GM18507 (cell line): ENCODE results near the gene UNC5A.

Source experiments
- DNase-seq: peaks from one replicate; pipeline ENCODE4 v3.0.0; 2011; ENCODE audit warnings: low read depth; ENCODE audit not compliant: insufficient read length; ENCODE audit errors: extremely low spot score
- FAIRE-seq: peaks from 2 replicates; lab custom pipeline; 2011; peaks lifted over from hg19 to GRCh38; lab: Jason Lieb, UNC

The UNC5A gene

DNA sequence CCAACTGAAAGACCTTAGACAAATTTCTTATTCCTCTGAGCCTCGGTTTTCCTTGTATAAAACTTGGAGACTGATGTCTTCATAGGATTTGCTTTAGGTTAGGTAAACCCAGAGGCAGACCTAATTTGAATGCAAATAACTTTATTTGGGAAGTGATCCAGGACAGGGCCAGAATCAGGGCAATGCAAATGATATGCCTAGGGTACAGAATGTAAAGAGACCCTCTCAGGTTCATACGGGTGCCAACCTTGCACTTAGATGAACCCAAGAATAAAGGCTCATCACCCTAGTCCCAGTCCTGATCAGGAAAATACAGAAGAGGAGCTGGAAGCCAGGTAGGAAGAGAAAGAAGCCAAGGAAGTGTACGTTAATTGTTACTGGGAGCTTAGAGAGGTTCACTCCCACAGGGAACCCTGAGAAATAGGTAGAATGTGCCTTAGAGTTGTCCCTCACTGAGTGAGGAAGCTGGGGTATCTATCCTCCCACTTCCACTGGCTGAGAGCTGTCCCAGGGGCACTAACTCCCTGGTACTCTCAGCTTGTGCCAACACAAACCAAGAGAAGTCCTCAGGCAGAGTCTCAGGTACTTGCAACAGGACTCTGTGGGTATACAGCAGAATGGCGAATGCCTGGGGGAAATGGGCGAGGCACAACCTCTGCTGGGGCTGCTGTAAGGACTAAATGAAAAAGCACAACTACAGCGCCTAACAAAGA lies 91.9 kb downstream of the UNC5A start:
- FAIRE-seq (no peak), DNase-seq (no peak)

DNA sequence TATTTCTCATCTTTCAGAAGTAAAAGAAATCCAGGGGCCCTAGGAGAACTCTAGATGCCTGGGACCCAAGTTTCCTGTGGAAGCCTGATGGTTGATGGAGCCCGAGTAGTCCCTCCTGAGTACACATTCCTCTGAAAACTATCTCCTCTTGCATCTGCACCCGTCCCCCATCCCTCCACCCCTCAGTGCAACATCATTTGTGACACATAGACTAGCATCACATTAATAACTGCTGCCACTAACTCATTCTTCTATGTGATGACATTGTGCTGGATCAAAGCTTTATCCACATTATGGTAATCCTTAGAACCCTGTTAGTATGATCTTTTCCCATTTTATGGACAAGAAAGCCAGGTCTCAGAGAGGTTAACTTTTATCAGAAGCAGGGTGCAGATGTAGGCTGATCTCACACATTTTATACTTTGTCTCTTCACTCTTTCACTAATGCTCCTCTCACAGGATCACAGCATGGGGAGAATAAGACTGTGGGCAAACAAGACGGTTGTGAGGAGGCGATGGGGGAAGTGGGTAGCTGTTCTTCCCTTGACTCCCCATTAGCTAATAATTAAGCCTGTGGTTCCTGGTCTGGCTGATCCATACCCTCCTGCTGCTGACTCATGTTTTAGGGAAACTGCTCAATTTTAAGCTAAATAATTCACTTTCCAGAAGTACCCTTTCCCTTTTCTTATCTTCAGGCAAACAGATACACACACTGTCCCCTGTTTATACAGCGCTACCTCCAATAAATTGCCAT lies 92.7 kb downstream of the UNC5A start:
- peak; percentile 5 for FAIRE-seq
- no peak for DNase-seq

DNA sequence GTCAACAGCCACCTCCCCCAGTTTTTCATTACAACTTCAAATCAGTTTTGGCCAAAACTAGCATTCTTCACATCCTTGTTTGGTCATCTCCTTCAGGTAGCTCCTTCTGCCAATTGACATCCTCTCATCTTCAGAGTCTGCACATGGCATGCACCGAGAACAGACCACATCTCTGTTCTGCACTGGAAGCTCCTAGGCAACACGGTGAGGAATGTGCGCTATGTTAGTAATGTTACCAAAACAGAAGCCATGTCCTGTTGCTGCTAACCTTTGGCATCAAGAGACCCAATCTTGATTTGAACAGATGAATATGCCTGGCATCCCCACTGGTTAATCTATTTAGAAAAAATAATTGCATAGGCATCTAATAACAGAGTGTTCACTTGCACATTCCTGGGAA lies 93.9 kb downstream of the UNC5A start:
- no peak for FAIRE-seq

DNA sequence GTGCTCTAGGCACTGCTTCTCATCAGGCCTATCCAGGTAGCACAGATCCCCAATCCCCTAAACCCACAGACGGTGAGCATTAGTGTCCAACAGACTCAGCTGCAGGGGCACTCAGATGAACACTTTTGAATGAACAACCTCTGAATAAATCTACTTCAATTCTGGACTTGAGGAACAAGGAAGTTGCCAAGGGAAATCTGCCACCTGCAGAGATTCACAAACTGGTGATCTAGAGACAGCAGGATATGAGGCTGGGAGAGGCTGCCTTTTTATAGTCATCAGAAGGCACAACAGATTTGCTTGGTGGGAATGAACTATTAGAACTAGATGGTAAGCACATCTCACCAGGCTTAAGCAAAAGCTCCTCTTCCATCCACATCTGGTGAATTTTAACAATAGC lies 95.8 kb downstream of the UNC5A start:
- DNase-seq (no peak), FAIRE-seq (no peak)

More for the DNA sequence above, 93.9 kb downstream of the UNC5A start:
- DNase-seq = no peak

DNA sequence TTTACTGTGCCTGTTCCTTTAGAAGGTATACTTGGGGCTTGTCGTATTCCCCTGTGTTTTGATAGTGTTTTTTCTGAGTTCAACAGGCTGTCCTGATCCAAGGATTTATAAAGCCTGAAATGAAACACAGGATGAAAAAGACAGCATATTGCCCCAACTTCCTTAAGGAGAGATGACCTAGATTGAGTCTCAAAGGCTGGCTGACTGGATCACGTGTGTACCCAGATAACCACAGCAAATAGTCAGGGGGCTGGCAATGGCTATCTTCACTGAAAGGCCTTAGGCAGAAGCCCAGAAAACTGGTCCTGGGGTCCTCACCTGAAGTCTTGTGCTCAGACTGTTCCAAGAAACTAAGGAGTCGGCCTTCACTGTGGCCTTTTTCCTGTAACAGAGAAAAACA lies 96.4 kb downstream of the UNC5A start:
- DNase-seq = no peak

DNA sequence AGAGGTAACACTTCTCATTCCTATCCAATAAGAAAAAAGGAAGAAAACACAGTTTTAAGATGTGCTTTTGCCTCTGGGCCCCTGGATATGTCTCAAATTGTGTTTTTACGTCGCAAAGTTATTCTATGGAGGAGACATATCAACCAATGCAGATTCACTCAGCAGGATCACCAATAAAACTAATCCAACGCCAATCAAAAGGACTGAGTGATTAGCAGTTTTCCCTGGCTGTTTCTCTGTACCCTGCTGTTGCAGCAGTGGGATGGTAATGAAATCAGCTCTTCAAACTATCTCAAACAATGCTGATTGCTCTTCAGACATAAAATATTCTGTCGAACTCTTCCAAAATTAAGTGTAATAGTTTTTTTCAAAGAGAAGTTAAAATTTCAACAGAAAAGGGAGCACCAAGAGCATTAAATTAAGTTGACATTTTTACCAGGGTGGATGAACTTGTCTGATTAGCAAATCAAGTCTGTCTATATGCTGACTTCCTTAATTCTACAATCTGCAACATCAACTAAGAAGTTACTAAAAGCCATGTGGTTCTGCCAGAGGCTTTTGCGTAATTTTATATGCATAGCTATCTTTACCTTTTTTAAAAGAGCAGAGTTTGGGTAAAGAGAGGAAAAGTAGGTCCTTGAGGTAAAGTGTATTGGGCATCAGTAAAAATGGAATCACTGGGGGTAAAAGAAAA lies 98.5 kb downstream of the UNC5A start:
- no peak for DNase-seq
- FAIRE-seq = no peak

More for the DNA sequence above, 96.4 kb downstream of the UNC5A start:
- no peak for FAIRE-seq

DNA sequence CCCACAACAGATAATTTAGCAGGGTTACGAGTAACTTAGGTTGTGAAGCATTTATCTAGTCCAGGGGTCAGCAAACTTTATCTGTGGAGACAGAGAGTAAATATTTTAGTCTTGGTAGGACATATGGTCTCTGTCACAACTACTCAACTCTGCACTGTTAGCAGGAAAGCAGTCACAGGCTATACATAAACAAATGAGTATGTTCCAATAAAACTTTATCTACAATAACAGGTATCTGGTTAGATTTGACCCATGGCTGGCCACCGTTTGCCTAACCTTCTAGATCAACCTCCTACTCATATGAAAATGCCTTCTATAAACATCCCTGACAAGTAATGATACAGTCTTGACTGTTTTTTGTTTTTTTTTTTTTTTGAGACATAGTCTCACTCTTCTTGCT lies 101.8 kb downstream of the UNC5A start:
- FAIRE-seq = no peak
- no peak for DNase-seq

DNA sequence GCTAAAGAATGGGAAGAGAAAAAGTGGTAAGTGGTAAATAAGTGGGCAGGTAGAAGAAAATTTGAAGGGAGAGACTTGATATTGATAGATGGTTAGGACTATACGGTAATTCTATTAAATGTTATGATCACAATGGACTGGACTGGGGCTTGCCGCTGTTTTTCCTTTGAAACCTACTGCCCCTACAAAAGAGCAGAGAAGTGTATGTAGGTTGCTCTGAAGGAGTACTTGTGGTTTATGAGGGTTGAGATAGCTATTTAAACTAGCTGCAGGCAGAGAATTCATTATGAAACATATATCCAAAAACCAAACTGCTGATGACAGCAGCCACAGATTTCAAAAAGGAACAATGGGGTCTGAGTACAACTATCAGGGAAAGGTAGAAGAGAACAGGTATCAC lies 105.5 kb downstream of the UNC5A start:
- DNase-seq = no peak
- FAIRE-seq = no peak

DNA sequence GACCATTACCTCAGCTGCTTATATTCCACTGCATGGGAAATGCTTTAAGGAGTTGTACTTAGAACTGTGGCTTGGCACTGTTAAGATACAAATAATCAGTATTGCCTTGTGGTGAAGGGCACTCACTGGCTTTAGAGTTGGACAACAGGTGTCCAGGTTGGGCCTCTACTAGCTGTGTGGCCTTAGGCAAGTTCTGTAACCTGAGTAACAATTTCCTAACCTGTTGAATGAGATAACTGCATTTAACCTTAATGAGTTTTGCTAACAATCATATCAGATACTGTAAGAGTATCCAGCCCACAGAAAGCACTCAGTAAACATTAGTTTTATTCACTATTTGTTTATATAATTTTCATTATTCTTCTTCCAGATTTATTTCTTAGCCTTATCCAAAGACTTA lies 106.0 kb downstream of the UNC5A start:
- FAIRE-seq (no peak), DNase-seq (no peak)

DNA sequence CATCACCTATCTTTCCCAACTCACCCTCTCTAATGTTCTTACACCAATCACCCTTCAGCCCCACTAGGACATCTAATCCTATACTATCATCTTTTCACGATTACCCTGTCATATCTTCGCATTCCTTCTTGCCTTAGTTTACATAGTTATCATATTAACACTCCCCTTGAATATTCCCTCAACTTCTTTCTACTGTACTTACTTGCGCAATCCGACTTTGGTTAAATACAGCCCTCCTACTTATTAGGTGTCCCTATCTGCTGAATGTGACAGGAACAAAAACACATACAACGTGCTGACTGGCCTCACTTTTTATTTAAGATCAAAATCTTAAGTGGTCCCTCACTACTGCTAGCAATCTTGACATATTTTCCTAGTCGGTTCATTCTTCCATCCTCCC lies 108.3 kb downstream of the UNC5A start:
- no peak for DNase-seq

DNA sequence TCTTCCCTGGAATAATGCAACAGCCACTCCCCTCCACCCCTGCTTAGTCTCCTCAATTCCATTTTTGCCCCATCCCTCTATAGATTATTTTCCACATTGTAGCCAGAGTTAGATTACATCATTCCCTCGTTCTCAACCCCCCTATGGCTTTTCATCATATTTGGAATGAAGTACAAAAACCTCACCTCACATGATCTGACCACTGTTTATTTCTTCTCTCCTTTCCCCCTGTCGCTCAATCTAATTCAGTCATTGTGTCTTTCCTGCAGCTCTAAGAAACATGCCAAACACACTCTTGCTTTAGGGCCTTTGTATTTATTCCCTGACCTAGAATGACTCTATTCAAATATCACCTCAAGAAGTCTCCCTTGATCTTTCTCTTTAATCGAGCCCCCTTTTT lies 111.4 kb downstream of the UNC5A start:
- DNase-seq = no peak
- FAIRE-seq = no peak

More for the DNA sequence above, 108.3 kb downstream of the UNC5A start:
- FAIRE-seq = no peak

DNA sequence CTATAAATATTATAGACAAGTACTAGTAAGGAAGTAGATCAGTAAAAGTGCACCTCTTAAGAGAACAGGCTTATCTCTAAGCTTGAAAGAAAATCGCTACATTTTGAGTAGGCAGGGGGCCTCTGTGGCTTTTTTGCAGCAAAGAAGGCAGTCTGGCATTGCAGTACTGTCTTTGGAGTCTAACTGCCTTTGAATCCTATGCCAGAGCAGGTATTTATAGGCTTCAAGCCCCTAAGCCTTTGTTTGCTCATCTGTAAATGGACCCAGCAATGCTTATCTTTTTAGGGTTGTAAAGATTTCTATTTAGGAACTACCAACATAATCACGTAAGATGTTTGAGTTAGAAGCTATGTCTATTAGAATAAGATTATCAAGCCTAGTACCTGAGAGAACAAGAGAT lies 112.5 kb downstream of the UNC5A start:
- DNase-seq (no peak), FAIRE-seq (no peak)

DNA sequence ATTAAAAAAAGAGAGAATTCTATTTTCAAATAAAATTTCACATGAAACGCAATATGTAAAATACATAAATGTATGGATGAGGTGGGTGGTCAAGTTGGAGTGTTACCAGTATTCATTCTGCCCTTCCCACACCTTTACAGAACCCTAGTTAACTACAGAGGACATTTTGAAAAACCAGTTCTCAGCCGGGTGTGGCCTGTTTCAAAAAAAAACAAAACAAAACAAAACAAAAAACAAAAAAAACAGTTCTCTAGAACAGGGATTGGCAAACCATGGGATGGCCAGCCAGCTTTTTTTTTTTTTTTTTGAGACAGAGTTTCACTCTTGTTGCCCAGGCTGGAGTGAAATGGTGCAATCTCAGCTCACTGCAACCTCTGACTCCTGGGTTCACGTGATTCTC lies 117.2 kb downstream of the UNC5A start:
- no peak for FAIRE-seq
- no peak for DNase-seq

DNA sequence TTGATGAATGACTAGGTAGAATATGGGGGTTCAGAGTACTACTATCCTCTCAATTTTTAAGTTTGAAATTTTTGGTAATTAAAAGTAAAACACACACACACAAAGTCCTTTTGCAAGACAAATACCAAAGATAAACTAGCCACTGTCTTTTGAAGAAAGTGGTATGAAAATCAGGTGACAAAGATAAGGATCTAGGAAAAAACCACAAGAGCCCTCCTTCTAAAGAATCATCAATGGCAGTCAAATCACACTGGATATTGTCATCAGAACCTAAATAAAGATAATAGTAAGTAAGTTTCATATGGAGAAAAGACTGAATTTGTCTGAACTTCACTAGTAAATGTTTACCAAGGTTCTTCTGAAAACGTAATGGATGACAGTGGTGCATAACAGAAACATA lies 119.3 kb downstream of the UNC5A start:
- no peak for FAIRE-seq
- DNase-seq = no peak
